Activated CD8-positive, alpha-beta memory T cell treated with anti-CD3 and anti-CD28 coated beads for 1 hour (primary cell): ENCODE measurements around the gene MFSD1.

Source experiments
- DNase-seq, 2 donors: peaks; one replicate each; pipeline ENCODE4 v3.0.0-alpha.2; 2020; ENCODE audit warnings: low read depth in 1 of 2; ENCODE audit errors: extremely low read depth in 1 of 2

The MFSD1 gene, protein sequence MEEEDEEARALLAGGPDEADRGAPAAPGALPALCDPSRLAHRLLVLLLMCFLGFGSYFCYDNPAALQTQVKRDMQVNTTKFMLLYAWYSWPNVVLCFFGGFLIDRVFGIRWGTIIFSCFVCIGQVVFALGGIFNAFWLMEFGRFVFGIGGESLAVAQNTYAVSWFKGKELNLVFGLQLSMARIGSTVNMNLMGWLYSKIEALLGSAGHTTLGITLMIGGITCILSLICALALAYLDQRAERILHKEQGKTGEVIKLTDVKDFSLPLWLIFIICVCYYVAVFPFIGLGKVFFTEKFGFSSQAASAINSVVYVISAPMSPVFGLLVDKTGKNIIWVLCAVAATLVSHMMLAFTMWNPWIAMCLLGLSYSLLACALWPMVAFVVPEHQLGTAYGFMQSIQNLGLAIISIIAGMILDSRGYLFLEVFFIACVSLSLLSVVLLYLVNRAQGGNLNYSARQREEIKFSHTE

GRCh38 chr3:158801696-158802408 lies at the start of gene MFSD1:
MFSD1 (plus strand) TSS chr3:158802054; CDS start chr3:158802153, 99 bp downstream.
- peak; percentile 67 to 77 for DNase-seq

- no peak for DNase-seq
These were observed 48.0 kb upstream of the MFSD1 start for GRCh38 chr3:158753854-158754253.

DNA sequence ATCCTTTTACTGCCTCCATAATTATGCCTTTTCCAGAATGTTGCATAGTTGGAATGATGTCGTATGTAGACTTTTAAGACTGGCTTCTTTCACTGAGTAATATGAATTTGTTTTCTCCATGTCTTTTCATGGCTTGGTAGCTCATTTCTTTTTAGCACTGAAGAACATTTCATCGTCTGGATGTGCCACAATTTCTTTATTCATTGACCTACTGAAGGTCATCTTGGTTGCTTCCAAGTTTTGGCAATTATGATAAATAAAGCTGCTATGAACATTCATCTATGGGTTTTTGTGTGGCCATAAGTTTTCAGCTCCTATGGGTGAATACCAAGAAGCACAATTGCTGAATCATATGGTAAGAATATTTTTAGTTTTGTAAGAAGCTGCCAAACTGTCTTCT lies 46.4 kb upstream of the MFSD1 start:
- DNase-seq = no peak

DNA sequence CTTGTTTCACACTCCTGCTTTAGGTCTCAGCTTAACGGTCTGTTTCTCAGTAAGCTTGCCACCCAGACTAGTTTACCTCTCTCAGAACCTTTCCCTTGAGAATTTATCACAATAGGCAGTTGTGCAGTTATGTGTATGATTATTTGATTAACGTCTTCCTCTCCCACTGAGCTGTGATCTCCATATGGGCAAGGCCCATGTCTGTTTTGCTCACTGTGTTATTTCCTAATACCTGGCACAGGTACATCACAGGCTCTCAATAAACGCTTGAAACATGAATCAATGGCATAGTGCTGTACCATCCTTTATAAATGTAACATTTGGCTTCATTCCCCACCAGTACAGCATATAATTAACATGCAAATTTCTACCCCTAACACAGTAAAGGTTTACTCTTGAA lies 40.5 kb upstream of the MFSD1 start:
- no peak for DNase-seq

GRCh38 chr3:158762701-158763100 lies 39.2 kb upstream of the MFSD1 start:
- no peak for DNase-seq

DNA sequence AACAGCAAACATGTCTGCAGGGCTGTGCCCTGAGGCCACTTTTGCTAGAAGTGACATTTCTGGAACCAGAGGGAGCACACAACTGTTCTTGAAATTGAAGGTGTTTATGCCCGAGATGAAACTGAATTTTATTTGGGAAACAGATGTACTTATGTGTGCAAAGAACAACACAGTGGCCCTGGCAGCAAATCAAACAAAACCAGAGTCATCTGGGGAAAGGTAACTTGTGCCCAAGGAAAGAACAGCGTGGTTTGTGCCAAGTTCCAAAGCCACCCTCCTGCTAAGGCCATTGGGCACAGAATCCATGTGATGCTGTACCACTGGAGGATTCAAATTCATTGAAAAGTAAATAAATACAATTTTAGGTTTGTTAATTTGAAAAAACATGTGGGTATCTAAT lies 38.4 kb upstream of the MFSD1 start:
- no peak for DNase-seq

- no peak for DNase-seq
These were observed 36.2 kb upstream of the MFSD1 start for GRCh38 chr3:158765518-158766205.

- no peak for DNase-seq
These were observed 35.5 kb upstream of the MFSD1 start for GRCh38 chr3:158766364-158766763.

- DNase-seq = no peak
These were observed 33.5 kb upstream of the MFSD1 start for GRCh38 chr3:158768361-158768787.

DNA sequence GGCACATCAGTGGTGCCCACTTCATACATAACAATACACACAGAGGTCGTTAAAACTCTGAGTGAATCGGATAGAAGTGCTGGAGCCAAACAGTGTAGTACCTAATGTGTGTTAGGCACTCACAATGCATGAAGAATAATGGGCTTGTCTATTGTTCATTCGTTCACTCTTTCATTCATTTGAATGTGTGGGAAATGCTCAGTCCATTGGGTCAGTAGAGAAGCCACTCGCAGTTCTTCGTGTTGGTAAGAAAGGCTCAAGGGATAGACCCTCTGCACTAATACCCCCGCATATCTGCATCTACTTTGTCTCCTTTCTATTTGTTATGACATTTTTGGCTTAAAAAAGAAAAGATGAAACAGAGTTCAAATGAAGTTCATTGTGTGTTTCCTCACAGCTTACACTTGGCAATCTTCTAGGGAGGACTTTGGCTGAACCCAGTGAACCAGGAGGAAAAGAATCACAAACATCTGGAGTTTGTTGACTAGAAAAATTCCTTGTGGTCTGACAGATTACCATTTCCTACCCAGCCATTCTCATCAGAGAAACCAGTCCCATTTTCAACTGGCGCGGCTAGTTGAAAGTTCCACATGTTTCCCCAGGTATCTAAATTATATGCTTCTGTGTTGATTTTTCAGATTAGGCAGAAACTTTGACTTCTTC lies 32.8 kb upstream of the MFSD1 start:
- no peak for DNase-seq

- no peak for DNase-seq
These were observed 32.3 kb upstream of the MFSD1 start for GRCh38 chr3:158769549-158769948.

GRCh38 chr3:158769952-158770740 lies 31.7 kb upstream of the MFSD1 start:
- DNase-seq = no peak

DNA sequence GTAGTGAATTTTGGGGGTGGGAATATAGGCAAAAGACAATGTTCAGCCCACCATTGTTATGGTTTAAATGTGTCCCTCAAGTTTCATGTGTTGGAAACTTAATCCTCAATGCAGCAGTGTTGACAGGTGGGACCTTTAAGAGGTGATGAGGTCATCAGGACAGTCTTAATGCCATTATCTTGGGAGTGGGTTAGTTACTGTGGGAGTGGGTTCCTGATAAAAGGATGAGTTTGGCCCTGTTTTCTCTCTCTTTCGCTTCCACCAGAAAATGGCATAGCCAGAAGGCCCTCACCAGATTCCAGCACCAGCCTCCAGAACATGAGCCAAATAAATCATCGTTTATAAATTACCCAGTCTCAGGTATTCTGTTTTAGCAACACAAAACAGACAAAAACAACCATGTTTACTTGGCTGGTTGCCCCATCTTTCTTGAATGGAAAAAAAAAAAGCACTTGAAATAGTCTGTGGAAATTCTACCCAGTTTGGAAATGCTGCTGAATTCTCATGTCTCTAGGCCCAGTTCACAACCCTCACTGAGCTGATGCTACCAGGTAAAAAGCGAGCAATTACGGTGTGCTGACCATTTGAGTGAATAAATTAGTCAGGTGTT lies 31.0 kb upstream of the MFSD1 start:
- DNase-seq = no peak

DNA sequence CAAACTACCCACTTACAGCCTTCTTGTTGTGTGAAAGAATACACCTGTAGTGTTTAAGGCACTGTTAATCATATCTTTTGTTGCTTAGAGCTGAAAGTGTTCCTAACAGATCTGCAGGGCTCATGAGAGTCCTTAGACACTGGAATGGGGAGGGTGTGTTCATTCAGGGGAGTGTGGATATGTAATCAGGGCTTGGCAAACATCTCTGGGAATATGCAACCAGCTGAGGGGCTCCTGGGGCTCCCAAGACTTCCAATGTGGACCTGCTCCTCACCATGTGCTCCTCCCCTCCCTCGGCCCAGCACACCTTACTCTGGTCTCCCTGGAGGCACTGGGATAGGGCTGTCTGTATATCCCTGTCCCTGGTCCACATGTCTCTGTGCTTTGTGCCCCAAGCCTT lies 30.3 kb upstream of the MFSD1 start:
- no peak for DNase-seq

- DNase-seq = no peak
These were observed 29.9 kb upstream of the MFSD1 start for GRCh38 chr3:158771982-158772381.

DNA sequence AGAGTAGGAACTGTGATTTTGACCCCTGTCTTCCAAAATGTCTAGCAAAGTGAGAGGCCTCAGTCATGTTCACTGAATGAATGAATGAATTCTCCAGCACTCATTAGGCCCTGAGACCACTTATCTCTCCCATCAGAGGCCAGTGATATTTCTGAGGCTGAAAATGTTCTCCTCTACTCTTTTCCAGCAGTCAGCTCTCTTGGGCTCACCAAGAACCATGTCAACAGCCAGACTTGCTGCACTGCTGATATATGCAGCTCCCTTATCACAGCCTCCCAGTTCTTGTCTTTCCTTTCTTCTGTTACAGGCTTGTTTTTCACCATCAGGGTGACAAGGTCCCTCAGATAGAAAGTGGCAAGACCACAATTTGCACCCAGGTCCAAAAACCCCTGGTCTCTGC lies 28.7 kb upstream of the MFSD1 start:
- DNase-seq = no peak

- DNase-seq = no peak
These were observed 27.7 kb upstream of the MFSD1 start for GRCh38 chr3:158773845-158774830.

DNA sequence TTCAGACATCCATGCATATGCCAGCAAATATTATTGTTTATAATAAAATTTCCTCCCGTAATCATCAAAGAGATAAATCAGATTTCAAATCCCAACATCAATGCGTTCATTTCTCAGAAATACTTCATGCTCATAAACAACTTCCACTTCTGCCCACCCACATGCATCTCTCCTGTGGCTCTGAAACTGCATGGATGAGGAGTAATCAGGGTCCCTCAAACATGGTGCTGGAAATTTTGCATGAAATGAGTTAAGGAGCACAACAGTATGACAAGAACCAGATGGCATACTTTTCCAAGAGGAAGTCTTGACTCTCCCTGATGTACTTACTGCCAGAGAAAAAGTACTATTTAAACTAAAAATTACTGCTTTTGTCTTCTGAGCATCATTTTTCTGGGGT lies 26.9 kb upstream of the MFSD1 start:
- no peak for DNase-seq
